Prostate gland (tissue), 2 donors: Measurements from ENCODE around the gene NSD1.
"Not testable (repeated sequence)": the region's sequence is repeated elsewhere in the genome, so short reads cannot be mapped to it uniquely, and the experiment has no call there.

Source experiments
- CTCF ChIP-seq, 4 experiments: fragments of 200-600 bp in 2 of 4; fragments of 450-650 bp in 2 of 4; sonication (generic) in 2 of 4; IDR thresholded peaks; 1 replicate in 3 of 4; 2 replicates in 1 of 4; pipeline ENCODE4 v1.5.1; 2016 to 2019; ENCODE audit warnings: antibody characterized with exemption in 4 of 4, mild to moderate bottlenecking in 2 of 4, moderate library complexity in 2 of 4
- POLR2AphosphoS5 ChIP-seq: sonication (generic); formaldehyde crosslinking; IDR thresholded peaks from one replicate; pipeline ENCODE4 v1.6.1; 2017; ENCODE audit warnings: antibody characterized with exemption

GRCh38 chr5:177343000-177343399 is 209.4 kb downstream of the NSD1 start:
- TF ChIP-seq CTCF (IDR thresholded peaks at IDR 0.05); POLR2AphosphoS5: not testable (repeated sequence)
